Measurements from ENCODE around the gene CHRNA7.

The CHRNA7 gene

GRCh38 chr15:32106401-32107381 lies 76.4 kb downstream of the CHRNA7 start:
- H3K27ac ChIP-seq, result no peak overlapping the region
- H3K9me3 ChIP-seq (ENCODE audit: severe bottlenecking), result no peaks in the 10 kb centered on the region
- H3K27me3 ChIP-seq (ENCODE audit: insufficient read depth, low read depth, severe bottlenecking), result no peaks in the 10 kb centered on the region
- no peaks in the 10 kb centered on the region for H3K36me3 ChIP-seq
- TF ChIP-seq CTCF (IDR thresholded peaks at IDR 0.05; ENCODE audit: low read depth, low read length), result no peak
- no peak for DNase-seq
- H3K4me3 ChIP-seq (ENCODE audit: low read depth, low read length), result no peak overlapping the region

DNA sequence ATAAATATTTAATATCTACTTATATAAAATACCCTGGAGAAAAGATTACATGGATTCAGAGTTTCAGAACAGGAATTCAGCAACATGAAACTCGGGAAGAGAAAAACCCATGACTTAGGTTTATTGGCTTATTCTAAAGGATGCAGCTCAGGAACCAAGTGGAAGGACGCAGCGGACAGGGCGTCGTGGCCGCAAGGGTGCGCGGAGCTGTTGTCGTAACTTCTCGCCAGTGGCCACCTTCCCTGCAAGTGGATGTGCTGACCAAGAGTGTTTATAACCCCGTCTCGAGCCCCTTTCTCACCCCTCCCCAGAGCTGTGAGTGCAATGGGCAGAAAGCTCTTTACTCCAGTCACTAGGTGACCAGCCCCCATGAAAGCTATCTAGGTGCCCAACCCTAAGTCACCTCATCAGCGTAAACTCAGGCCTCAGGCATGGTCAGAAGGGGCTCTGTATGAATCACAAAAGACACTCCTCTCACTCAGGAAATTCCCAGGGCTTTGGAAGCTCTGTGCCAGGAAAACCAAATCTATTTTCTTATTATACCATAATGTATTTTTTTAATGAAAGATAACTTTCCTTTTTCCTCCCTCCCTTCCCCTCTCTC lies 77.3 kb downstream of the CHRNA7 start:
- Histone ChIP-seq H3K9me3 (ENCODE audit: severe bottlenecking) (no peaks in the 10 kb centered on the region), H3K36me3 (no peaks in the 10 kb centered on the region), H3K27me3 (ENCODE audit: insufficient read depth, low read depth, severe bottlenecking) (no peaks in the 10 kb centered on the region), H3K4me3 (ENCODE audit: low read depth, low read length) (no peak overlapping the region), H3K27ac (no peak overlapping the region)
- DNase-seq, result no peak
- no peak for TF ChIP-seq CTCF (IDR thresholded peaks at IDR 0.05; ENCODE audit: low read depth, low read length)

GRCh38 chr15:32108661-32109060 lies 78.3 kb downstream of the CHRNA7 start:
- no peak for DNase-seq
- Histone ChIP-seq H3K9me3 (ENCODE audit: severe bottlenecking) (no peaks in the 10 kb centered on the region), H3K27me3 (ENCODE audit: insufficient read depth, low read depth, severe bottlenecking) (no peaks in the 10 kb centered on the region), H3K4me3 (ENCODE audit: low read depth, low read length) (no peak overlapping the region), H3K27ac (no peak overlapping the region), H3K36me3 (no peaks in the 10 kb centered on the region)
- no peak for TF ChIP-seq CTCF (IDR thresholded peaks at IDR 0.05; ENCODE audit: low read depth, low read length)

GRCh38 chr15:32112101-32112500 lies 81.8 kb downstream of the CHRNA7 start:
- no peak overlapping the region for H3K27ac ChIP-seq
- no peaks in the 10 kb centered on the region for H3K9me3 ChIP-seq (ENCODE audit: severe bottlenecking)
- DNase-seq, result no peak
- H3K4me3 ChIP-seq (ENCODE audit: low read depth, low read length), result no peak overlapping the region
- H3K36me3 ChIP-seq, result no peaks in the 10 kb centered on the region
- no peaks in the 10 kb centered on the region for H3K27me3 ChIP-seq (ENCODE audit: insufficient read depth, low read depth, severe bottlenecking)
- TF ChIP-seq CTCF (IDR thresholded peaks at IDR 0.05; ENCODE audit: low read depth, low read length), result no peak

GRCh38 chr15:32113224-32113623 lies 82.9 kb downstream of the CHRNA7 start:
- H3K27me3 ChIP-seq (ENCODE audit: insufficient read depth, low read depth, severe bottlenecking), result no peaks in the 10 kb centered on the region
- H3K27ac ChIP-seq, result no peak overlapping the region
- H3K9me3 ChIP-seq (ENCODE audit: severe bottlenecking), result no peaks in the 10 kb centered on the region
- no peak for TF ChIP-seq CTCF (IDR thresholded peaks at IDR 0.05; ENCODE audit: low read depth, low read length)
- H3K4me3 ChIP-seq (ENCODE audit: low read depth, low read length), result no peak overlapping the region
- H3K36me3 ChIP-seq, result no peaks in the 10 kb centered on the region
- no peak for DNase-seq

Data from WERI-Rb-1 (cell line).